Measurements from ENCODE around the gene TLX2.

Gene TLX2

GRCh38 chr2:74536166-74536950 is 22.1 kb downstream of the TLX2 start:
- no peak for DNase-seq

GRCh38 chr2:74537140-74537539 is 22.9 kb downstream of the TLX2 start:
- DNase-seq, result no peak

GRCh38 chr2:74538881-74539339 is 24.7 kb downstream of the TLX2 start:
- DNase-seq, result no peak

- no peak for DNase-seq
Observed at GRCh38 chr2:74540291-74540690, 26.0 kb downstream of the TLX2 start.

- DNase-seq, result no peak
Observed at GRCh38 chr2:74542978-74543377, 28.7 kb downstream of the TLX2 start.

GRCh38 chr2:74544634-74545033 is 30.4 kb downstream of the TLX2 start:
- DNase-seq, result no peak

GRCh38 chr2:74546004-74546403 is 31.8 kb downstream of the TLX2 start:
- DNase-seq, result no peak

- no peak for DNase-seq
Observed at GRCh38 chr2:74548285-74548899, 34.1 kb downstream of the TLX2 start.

GRCh38 chr2:74548900-74549826 is 34.9 kb downstream of the TLX2 start:
- peak; percentile 39 to 52 for DNase-seq

GRCh38 chr2:74550231-74550630 is 36.0 kb downstream of the TLX2 start:
- DNase-seq, result no peak

- no peak for DNase-seq
Observed at GRCh38 chr2:74551530-74551929, 37.3 kb downstream of the TLX2 start.

GRCh38 chr2:74551942-74552913 is 38.0 kb downstream of the TLX2 start:
- no peak for DNase-seq

GRCh38 chr2:74552914-74553811 is 38.9 kb downstream of the TLX2 start:
- no peak for DNase-seq

GRCh38 chr2:74553892-74554819 is 39.9 kb downstream of the TLX2 start, which contains the start of the genes DOK1 and LOXL3:
TSS of gene DOK1 (plus strand) at chr2:74554720. CDS start at chr2:74554755, 35 bp downstream.
TSS of gene LOXL3 (minus strand) at chr2:74553942. CDS start at chr2:74552634, 1,308 bp downstream.
- peak; percentile 49 to 62 for DNase-seq

GRCh38 chr2:74554820-74555531 is 40.7 kb downstream of the TLX2 start:
- peak in 1 of 2 experiments; percentile 21 for DNase-seq

- DNase-seq, result peak; percentile 41 to 42
Observed at GRCh38 chr2:74555610-74556103, 41.4 kb downstream of the TLX2 start.

- DNase-seq, result no peak
Observed at GRCh38 chr2:74556159-74556558, 41.9 kb downstream of the TLX2 start.

GRCh38 chr2:74556831-74557370 is 42.7 kb downstream of the TLX2 start:
- DNase-seq, result no peak

Measured in AML-193 (cell line).